Fibroblast of lung (primary cell): ENCODE data around the gene CEP43. TPM values are rescaled to one million over a fixed set of nuclear protein-coding genes. Genes with fewer than 3 reads are reported as not detected.

Experiments
- DNase-seq, 2 donors: peaks; one replicate each; pipeline versions ENCODE4 v3.0.0 to v3.0.0-alpha.2; 2010; ENCODE audit warnings: low read depth in 2 of 2
- H2AFZ ChIP-seq: 2 replicates; pipeline ENCODE4 v1.5.1; 2012; ENCODE audit warnings: low read length, control low read depth, inconsistent platforms
- H3K27ac ChIP-seq: 2 replicates; pipeline ENCODE4 v1.5.1; 2011; ENCODE audit warnings: low read length, control low read depth; ENCODE audit not compliant: insufficient read depth
- H3K27me3 ChIP-seq: 2 replicates; pipeline ENCODE4 v1.5.1; 2011; ENCODE audit warnings: mild to moderate bottlenecking, low read length; ENCODE audit not compliant: control insufficient read depth, insufficient read depth
- H3K36me3 ChIP-seq: 2 replicates; pipeline ENCODE4 v1.5.1; 2011; ENCODE audit warnings: low read length; ENCODE audit not compliant: control insufficient read depth, insufficient read depth
- H3K4me1 ChIP-seq: 2 replicates; pipeline ENCODE4 v1.5.1; 2011; ENCODE audit warnings: low read length; ENCODE audit not compliant: control insufficient read depth, insufficient read depth; ENCODE audit errors: extremely low read depth
- H3K4me2 ChIP-seq: 2 replicates; pipeline ENCODE4 v1.5.1; 2011; ENCODE audit warnings: low read length, control low read depth; ENCODE audit not compliant: insufficient read depth; ENCODE audit errors: extremely low read depth
- H3K4me3 ChIP-seq, 4 experiments: fragments of 200-600 bp in 1 of 4; sonication (generic) in 1 of 4; replicated peaks in 1 of 4; 2 replicates each; pipeline ENCODE4 v1.5.1; 2011 to 2016; ENCODE audit warnings: low read length in 4 of 4, low read depth in 3 of 4, mild to moderate bottlenecking in 3 of 4, control low read depth in 2 of 4, inconsistent platforms in 1 of 4, mixed read lengths in 1 of 4; ENCODE audit not compliant: insufficient read depth in 1 of 4; ENCODE audit errors: control extremely low read depth in 1 of 4
- H3K79me2 ChIP-seq: 2 replicates; pipeline ENCODE4 v1.5.1; 2012; ENCODE audit warnings: mild to moderate bottlenecking, low read length, inconsistent platforms; ENCODE audit not compliant: control insufficient read depth, insufficient read depth
- H3K9ac ChIP-seq: 2 replicates; pipeline ENCODE4 v1.5.1; 2011; ENCODE audit warnings: mild to moderate bottlenecking, low read length, control low read depth; ENCODE audit not compliant: insufficient read depth
- H3K9me3 ChIP-seq: 2 replicates; pipeline ENCODE4 v1.5.1; 2012; ENCODE audit warnings: low read depth, low read length; ENCODE audit not compliant: control insufficient read depth, insufficient read depth
- H4K20me1 ChIP-seq: 2 replicates; pipeline ENCODE4 v1.5.1; 2011; ENCODE audit warnings: low read length; ENCODE audit not compliant: control insufficient read depth, insufficient read depth; ENCODE audit errors: extremely low read depth
- EZH2 ChIP-seq: IDR thresholded peaks from 2 replicates; pipeline ENCODE4 v1.5.1; 2012; ENCODE audit warnings: low read length, control low read depth, mild to moderate bottlenecking; ENCODE audit errors: missing control alignments
- polyA plus RNA-seq, 2 donors: library from polyadenylated mRNA; depleted of rRNA in 1 of 2; stranded (reverse) in 1 of 2; unstranded in 1 of 2; fragments of >200 nt; gene quantifications; 2 replicates each; pipeline ENCODE4 v1.2.1, GENCODE V29; 2011 to 2012; ENCODE audit warnings: missing spikeins in 1 of 2
- total RNA-seq: library from RNA; depleted of rRNA; stranded (reverse); fragments of >200 nt; gene quantifications from 2 replicates; pipeline ENCODE4 v1.2.1, GENCODE V29; 2014
- TF ChIP-seq, protein P1 (sequence below), 2 donors: IDR thresholded peaks in 1 of 2; conservative IDR thresholded peaks in 1 of 2; 1 replicate in 1 of 2; 2 replicates in 1 of 2; pipeline ENCODE4 v1.5.1; 2011 to 2012; ENCODE audit warnings: low read length in 2 of 2, control low read depth in 1 of 2, inconsistent platforms in 1 of 2, low read depth in 1 of 2, mild to moderate bottlenecking in 1 of 2

CEP43 gene
- total and polyA plus RNA-seq, 2 donors (not counting 1 experiment from before 2014, with no cell fraction given), result 11.2 to 18.0 TPM

DNA sequence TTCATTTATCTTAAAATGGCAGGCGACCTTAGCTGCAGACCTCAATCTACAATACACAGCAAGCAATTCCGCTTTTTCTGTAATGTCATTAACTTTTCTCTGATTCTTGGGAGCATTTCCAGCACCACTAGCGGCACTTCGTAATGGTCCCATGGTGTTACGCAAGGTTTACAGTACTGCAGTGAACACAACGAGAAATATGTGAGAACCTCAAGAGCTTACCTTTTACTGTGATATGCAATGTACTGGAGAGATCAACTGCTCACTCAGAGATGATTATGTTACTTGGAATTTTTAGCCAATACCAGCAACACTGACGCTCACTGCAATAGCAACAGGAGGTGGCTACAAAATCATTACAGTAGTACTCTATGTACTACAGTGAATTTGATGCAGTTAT lies 2.8 kb upstream of the CEP43 start:
- TF ChIP-seq, protein P1, sequence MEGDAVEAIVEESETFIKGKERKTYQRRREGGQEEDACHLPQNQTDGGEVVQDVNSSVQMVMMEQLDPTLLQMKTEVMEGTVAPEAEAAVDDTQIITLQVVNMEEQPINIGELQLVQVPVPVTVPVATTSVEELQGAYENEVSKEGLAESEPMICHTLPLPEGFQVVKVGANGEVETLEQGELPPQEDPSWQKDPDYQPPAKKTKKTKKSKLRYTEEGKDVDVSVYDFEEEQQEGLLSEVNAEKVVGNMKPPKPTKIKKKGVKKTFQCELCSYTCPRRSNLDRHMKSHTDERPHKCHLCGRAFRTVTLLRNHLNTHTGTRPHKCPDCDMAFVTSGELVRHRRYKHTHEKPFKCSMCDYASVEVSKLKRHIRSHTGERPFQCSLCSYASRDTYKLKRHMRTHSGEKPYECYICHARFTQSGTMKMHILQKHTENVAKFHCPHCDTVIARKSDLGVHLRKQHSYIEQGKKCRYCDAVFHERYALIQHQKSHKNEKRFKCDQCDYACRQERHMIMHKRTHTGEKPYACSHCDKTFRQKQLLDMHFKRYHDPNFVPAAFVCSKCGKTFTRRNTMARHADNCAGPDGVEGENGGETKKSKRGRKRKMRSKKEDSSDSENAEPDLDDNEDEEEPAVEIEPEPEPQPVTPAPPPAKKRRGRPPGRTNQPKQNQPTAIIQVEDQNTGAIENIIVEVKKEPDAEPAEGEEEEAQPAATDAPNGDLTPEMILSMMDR (conservative IDR thresholded peaks at IDR 0.05 in 1 of 2, IDR thresholded peaks at IDR 0.05 in 1 of 2; ENCODE audit: low read depth in 1 of 2, low read length in 2 of 2), result no peak
- no peak for TF ChIP-seq EZH2
- H3K79me2 ChIP-seq, result peaks cover 42% of the 10 kb centered on the region
- DNase-seq, result peak; percentile 54 to 73

DNA sequence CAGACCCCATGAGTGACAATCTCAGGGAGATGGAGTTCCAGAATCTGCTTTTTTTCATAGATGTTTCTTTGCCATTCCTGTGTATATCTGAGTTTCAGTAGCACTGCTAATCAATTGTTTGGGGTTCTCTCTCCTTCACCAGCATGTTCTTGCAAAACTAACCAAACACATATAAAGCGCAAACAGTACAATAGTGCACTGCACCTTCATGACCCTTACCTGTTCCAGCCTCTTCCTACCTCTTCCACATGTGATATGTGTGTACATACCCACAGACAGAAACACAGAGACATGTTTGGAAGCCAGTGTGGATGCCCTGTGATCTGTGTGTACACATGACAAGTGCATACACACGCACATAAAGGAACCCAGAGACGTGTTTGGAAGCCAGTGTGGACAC lies 1.8 kb upstream of the CEP43 start:
- Histone ChIP-seq H3K4me3 (peak overlapping the region; percentile 35 to 92 (median 64)), H3K4me1 (peaks cover 4% of the 10 kb centered on the region), H2AFZ (peak overlapping the region; percentile 85), H3K4me2 (peak overlapping the region; percentile 86), H3K27me3 (no peaks in the 10 kb centered on the region), H3K9ac (no peak overlapping the region), H3K36me3 (no peaks in the 10 kb centered on the region), H3K27ac (peak overlapping the region; percentile 39), H3K79me2 (peaks cover 47% of the 10 kb centered on the region), H4K20me1 (no peaks in the 10 kb centered on the region), H3K9me3 (no peaks in the 10 kb centered on the region)
- no peak for TF ChIP-seq EZH2
- TF ChIP-seq, protein P1 (conservative IDR thresholded peaks at IDR 0.05 in 1 of 2, IDR thresholded peaks at IDR 0.05 in 1 of 2; ENCODE audit: low read depth in 1 of 2, low read length in 2 of 2), result no peak
- no peak for DNase-seq

More for the DNA sequence above, 2.8 kb upstream of the CEP43 start:
- no peaks in the 10 kb centered on the region for H4K20me1 ChIP-seq
- H3K27ac ChIP-seq, result no peak overlapping the region
- peaks cover 4% of the 10 kb centered on the region for H3K4me1 ChIP-seq
- no peaks in the 10 kb centered on the region for H3K27me3 ChIP-seq
- no peak overlapping the region for H3K4me2 ChIP-seq
- H3K9ac ChIP-seq, result no peak overlapping the region
- no peaks in the 10 kb centered on the region for H3K9me3 ChIP-seq
- H3K4me3 ChIP-seq, result no peak overlapping the region
- H3K36me3 ChIP-seq, result no peaks in the 10 kb centered on the region
- H2AFZ ChIP-seq, result no peak overlapping the region

- no peaks in the 10 kb centered on the region for H3K27me3 ChIP-seq
- H3K9me3 ChIP-seq, result no peaks in the 10 kb centered on the region
- TF ChIP-seq EZH2, result no peak
- TF ChIP-seq, protein P1 (conservative IDR thresholded peaks at IDR 0.05 in 1 of 2, IDR thresholded peaks at IDR 0.05 in 1 of 2; ENCODE audit: low read depth in 1 of 2, low read length in 2 of 2), result peak; percentile 55 to 70
- H3K4me3 ChIP-seq, result peak overlapping the region; percentile 58 to 92 (median 78)
- H3K36me3 ChIP-seq, result peaks cover 2% of the 10 kb centered on the region
- peak overlapping the region; percentile 39 for H3K27ac ChIP-seq
- H3K4me1 ChIP-seq, result peaks cover 4% of the 10 kb centered on the region
- DNase-seq, result peak; percentile 65 to 71
- peak overlapping the region; percentile 33 for H3K9ac ChIP-seq
- no peaks in the 10 kb centered on the region for H4K20me1 ChIP-seq
- H2AFZ ChIP-seq, result peak overlapping the region; percentile 85
- H3K4me2 ChIP-seq, result peak overlapping the region; percentile 86
- peaks cover 47% of the 10 kb centered on the region for H3K79me2 ChIP-seq
Observed at GRCh38 chr6:166997768-166998255, 1.4 kb upstream of the CEP43 start.
